Right ventricle myocardium inferior (tissue), 1 donor: ENCODE results near the gene RAX2. TPM values are rescaled to one million over a fixed set of nuclear protein-coding genes. Genes with fewer than 3 reads are reported as not detected.
"Not testable (repeated sequence)": the region's sequence is repeated elsewhere in the genome, so short reads cannot be mapped to it uniquely, and the experiment has no call there.

Source experiments
- ATAC-seq: fragments of 200-7000 bp; cut with Tn5 transposase; one replicate; pipeline ENCODE4 v1.9.1; 2020; ENCODE audit warnings: mild to moderate bottlenecking, moderate library complexity
- DNase-seq: peaks from one replicate; pipeline ENCODE4 v3.0.0; 2021; ENCODE audit errors: missing footprints
- intact Hi-C: fragments of 100-400 bp; cut with DNase I; formaldehyde crosslinking; loops from one replicate; pipeline ENCODE4 v1.11.0; 2022
- long read RNA-seq: library from polyadenylated mRNA; unstranded; transcript quantifications from one replicate; pipeline ENCODE4 v2.0.0, GENCODE V29; 2021
- total RNA-seq: library from RNA; stranded (reverse); fragmentation: NEBNext Ultra II Directional; extraction: Animal tissue kit (Norgen Biotek cat#: 25700); gene quantifications from one replicate; pipeline ENCODE4 v1.2.1, GENCODE V29; 2021
- donor health status: DM: no; HTN: yes; CAD: no; lungs with severe emphysema.

RAX2 gene
- not detected for total RNA-seq
- long read RNA-seq = 0 reads

GRCh38 chr19:3771906-3772455, at the start of gene RAX2:
RAX2 (minus strand) TSS chr19:3772228; CDS start chr19:3771742, 486 bp downstream.
- ATAC-seq = no peak
- intact Hi-C loops = no loop called here

GRCh38 chr19:3821156-3821555, 49.1 kb upstream of the RAX2 start:
- no peak for ATAC-seq
- intact Hi-C loops = loop anchor here (5.0 kb wide), 1 partner anchor 59 kb away; the partner anchor contains the start of genes APBA3 and MRPL54
- DNase-seq = no peak

More at GRCh38 chr19:3771906-3772455, at the start of gene RAX2:
- no peak for DNase-seq

DNA sequence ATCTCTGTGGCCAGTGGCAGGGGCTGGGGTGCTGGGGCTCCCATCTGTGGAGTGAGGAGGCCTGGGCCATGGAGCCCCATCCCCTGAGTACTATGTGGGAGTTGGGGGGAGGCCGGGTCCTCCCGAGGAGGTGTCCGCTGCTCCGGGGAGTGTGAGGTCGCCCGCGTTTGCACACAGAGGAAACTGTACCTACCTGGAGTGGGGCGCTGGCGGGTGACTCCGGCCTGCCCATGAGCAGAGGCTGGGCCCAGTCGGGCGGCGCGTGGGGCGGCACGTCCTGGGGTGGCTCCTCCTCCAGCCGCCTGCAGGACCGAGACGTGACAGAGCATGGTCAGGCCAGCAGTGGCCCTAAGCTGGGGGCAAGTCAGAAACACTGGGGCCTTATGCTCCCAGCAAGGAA, 48.0 kb upstream of the RAX2 start:
- intact Hi-C loops = loop anchor here (5.0 kb wide), 1 partner anchor 58 kb away; the partner anchor contains the start of genes APBA3 and MRPL54
- ATAC-seq (no peak), DNase-seq (no peak)

GRCh38 chr19:3818918-3819317, 46.9 kb upstream of the RAX2 start:
- ATAC-seq (no peak), DNase-seq (no peak)
- intact Hi-C loops = no loop called here

DNA sequence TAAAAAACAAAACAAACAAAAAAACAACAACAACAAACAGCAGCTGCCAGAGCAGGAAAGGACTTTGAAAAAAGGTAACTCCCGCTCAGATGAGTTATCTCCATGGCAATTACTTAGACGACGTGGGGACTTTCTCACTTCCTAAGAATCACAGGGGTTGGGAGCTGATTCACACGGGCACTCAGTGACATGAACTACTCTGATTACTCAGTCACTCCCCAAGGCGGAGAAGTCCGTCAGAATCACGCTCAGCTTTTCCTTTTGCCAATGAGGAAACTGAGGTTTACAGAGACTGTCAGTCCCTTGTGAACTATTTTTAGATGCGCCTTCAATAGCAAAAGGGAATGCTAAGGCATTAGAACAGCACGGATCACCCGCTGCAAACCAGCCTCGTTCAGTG, 46.4 kb upstream of the RAX2 start:
- ATAC-seq = no peak
- intact Hi-C loops = no loop called here
- no peak for DNase-seq

DNA sequence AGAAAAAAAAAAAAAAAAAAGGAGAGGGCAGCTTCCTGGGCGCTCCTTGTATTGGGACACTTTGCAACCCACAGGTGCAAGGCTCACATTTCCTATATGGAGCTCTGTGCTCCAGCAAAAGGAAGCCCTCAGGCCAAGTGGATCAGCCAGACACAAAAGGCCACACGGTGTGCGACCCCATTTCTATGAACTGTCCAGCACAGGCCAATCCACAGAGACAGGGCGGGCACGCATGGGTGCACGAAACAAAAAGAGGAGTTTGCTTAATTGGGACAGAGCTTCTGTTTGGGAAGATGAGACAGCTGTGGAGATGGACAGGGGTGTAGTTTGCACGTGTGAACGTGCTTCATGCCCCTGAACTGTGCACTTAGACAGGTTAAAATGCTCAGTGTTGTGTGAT, 45.7 kb upstream of the RAX2 start:
- DNase-seq (no peak), ATAC-seq (no peak)
- intact Hi-C loops = no loop called here

DNA sequence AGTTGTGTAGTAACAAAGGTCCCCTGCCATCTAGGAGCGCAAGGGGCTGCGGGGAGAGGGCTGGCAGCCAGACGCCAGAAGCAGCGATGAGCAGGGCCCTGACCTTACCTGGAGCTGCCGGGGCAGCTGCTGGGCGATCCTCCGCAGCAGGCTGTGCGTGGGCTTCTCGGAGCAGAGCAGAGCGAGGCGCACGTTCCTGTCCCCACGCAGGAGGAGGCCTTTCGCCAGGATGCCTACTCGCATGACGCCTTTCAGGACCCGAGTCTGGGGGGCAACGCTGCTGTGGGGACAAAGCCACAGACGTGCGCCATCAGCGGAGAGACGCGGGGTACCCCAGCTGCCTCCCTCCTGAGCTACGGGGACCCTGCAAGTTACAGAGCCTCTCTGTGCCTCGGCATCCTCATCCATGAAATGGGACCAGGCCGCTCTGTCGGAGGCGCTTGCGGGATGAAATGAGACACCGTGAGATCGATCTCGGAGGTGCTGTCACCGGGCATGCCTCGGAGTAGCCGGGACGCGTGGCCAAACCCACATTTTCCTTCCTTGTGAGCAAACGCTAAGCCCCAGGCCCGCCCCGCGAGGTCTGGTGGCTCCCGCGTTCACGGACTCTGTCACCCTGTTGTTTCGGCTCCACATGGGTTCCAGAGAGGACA, 44.7 kb upstream of the RAX2 start:
- ATAC-seq = no peak
- intact Hi-C loops = no loop called here
- DNase-seq = no peak

GRCh38 chr19:3816148-3816547, 44.1 kb upstream of the RAX2 start:
- intact Hi-C loops, ATAC-seq, DNase-seq: not testable (repeated sequence)

DNA sequence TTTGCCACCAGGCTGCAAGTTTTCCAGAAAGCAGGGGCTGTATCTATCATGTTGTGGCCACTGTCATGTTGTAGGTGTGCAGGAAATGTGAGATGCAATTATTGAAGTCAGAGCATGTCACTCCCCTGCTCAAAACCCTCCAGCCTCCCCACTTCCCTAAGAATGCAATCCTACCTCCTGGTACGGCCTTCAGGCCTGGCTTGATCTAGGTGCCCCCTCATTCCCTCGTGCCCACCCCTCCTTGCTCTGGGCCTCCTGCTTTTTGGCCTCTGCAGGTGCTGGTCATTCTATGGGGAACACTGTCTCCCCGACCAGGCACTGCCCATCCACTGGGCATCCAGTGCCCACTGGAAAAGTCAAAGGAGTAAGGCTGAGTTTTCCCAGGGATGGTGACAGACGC, 42.6 kb upstream of the RAX2 start:
- DNase-seq (no peak), ATAC-seq (no peak)
- intact Hi-C loops = no loop called here

- intact Hi-C loops = no loop called here
- ATAC-seq (no peak), DNase-seq (no peak)
Measured at GRCh38 chr19:3813473-3814392, 41.7 kb upstream of the RAX2 start.

DNA sequence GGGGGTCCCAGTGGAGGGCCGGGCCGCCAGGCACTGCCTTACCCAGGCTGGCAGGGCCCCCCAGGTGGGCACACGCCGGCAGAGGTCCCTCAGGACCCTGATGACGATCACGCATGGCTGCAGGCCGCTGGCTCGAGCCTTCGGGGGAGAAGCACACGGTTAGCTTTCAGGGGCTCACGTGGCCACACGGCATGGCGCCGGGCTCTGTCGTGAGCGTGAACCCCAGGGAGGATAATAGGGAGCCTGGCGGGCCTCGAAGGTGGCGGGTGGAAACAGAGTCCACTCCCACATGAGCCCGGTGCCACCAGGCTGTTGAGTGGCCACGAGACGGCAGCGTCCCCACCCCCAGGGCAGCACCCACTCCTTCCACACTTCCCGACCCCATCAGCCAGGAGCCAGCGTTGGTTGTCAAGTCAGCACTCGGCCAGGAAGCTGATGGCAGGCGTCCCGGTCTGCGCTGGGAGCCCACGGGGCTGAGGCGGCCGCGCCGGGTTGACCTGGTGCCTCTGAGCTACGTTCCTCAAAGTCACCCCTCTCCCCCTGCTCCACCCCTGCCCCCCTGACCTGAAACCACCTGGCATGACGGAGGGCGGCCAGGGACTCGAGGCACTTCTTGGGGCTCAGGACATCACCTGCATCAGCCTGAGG, 38.8 kb upstream of the RAX2 start:
- ATAC-seq = no peak
- intact Hi-C loops = no loop called here
- no peak for DNase-seq

- ATAC-seq = no peak
- DNase-seq = no peak
- intact Hi-C loops = no loop called here
Measured at GRCh38 chr19:3809881-3810707, 38.1 kb upstream of the RAX2 start.

- peak; percentile 45 for ATAC-seq
- intact Hi-C loops = no loop called here
- no peak for DNase-seq
Measured at GRCh38 chr19:3808420-3809143, 36.6 kb upstream of the RAX2 start.

DNA sequence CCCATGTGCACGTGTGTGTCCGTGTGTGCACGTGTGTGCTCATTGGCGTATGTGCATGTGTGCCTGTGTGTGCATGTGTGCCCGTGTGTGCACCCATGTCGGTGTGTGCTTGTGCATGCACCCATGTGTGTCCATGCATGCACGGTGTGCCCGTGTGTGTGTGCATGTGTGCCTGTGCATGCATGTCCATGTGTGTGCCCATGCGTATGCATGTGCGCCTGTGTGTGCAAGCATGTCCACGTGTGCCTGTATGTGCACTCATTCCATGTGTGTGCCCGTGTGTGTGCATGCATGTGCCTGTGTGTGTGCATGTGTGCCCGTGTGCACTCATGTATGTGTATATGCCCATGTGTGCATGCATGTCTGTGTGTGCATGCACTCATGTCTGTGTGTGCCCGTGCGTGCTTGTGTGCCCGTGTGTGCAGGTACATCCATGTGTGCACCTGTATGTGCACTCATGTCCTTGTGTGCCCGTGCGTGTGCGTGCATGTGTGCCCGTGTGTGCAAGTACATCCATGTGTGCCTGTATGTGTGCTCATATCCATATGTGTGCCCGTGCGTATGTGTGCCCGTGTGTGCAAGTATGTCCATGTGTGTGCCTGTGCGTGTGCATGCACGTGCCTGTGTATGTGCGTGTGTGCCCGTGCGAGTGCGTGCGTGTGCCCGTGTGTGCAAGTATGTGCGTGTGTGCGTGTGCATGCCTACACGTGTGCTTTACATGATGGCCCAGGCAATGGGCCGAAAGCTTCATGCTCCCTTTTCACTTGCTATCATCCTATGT, 35.7 kb upstream of the RAX2 start:
- no peak for ATAC-seq
- no peak for DNase-seq
- intact Hi-C loops = no loop called here

DNA sequence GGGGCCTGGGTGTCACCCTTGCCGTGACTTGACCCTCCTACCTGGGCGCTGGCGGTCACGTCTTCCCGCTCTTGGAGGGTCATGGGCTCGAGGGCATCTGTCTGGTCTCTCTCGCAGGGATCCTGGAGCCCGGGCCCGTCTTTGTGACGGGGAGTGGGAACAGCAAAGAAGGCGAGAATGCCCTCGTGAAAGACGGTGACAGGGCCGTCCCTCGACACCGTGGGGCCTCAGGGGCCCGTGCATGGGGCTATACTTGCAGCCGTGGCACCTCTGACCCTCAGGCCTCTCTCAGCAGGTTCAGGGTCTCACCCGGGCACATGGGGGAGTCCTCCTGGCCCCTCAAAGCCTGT, 35.1 kb upstream of the RAX2 start:
- no peak for DNase-seq
- no peak for ATAC-seq
- intact Hi-C loops = no loop called here

- intact Hi-C loops = no loop called here
- no peak for DNase-seq
- no peak for ATAC-seq
Measured at GRCh38 chr19:3805859-3806258, 33.8 kb upstream of the RAX2 start.

DNA sequence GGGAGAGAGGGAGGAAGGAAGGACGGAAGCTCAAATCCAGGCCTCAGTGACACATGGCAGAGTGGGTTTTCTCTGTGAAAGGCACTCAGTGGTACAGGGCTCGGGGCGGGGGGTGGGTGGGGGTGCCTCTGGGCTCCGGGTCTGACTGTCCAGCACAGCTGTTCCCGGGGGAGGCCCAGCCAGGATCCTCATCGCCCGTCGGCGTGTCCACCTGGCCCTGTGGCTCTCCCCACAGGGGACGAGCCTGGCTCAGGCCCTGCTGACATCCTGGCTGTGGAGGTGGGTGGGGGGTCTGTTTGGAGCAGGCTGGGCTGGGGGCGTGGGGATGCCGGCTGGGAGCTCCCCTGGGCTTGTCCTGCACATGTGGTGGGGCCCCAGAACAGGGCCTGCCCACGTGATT, 32.4 kb upstream of the RAX2 start:
- ATAC-seq (no peak), DNase-seq (no peak)
- intact Hi-C loops = no loop called here
